ENCODE data around the gene DRD2.

DNA sequence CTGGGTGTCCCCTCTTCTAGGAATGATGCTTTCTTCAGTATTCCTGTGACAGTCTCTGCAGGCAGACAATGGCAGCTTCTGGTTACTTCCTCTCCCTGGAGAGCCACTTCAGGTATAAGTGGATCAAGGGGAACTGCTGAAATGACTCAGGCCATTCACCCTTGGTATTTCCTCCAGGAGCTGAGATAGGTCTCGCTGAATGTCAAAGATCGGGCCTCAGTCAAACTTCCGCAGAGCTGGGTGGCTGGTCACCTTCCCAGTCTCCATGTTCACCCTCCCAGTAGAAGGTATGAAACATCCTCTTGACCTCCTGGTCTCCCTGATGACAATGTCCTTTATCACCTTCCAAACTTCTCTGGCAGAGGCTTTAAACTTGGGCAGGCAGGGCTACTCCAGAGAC lies 89.4 kb downstream of the DRD2 start:
- TF ChIP-seq, protein P1, sequence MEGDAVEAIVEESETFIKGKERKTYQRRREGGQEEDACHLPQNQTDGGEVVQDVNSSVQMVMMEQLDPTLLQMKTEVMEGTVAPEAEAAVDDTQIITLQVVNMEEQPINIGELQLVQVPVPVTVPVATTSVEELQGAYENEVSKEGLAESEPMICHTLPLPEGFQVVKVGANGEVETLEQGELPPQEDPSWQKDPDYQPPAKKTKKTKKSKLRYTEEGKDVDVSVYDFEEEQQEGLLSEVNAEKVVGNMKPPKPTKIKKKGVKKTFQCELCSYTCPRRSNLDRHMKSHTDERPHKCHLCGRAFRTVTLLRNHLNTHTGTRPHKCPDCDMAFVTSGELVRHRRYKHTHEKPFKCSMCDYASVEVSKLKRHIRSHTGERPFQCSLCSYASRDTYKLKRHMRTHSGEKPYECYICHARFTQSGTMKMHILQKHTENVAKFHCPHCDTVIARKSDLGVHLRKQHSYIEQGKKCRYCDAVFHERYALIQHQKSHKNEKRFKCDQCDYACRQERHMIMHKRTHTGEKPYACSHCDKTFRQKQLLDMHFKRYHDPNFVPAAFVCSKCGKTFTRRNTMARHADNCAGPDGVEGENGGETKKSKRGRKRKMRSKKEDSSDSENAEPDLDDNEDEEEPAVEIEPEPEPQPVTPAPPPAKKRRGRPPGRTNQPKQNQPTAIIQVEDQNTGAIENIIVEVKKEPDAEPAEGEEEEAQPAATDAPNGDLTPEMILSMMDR (IDR thresholded peaks at IDR 0.05; ENCODE audit: borderline replicate concordance, extremely low read depth, low read length, poor library complexity, severe bottlenecking), result no peak
- no peak for TF ChIP-seq EZH2 (IDR thresholded peaks at IDR 0.05; ENCODE audit: borderline replicate concordance, low read depth, low read length, severe bottlenecking)

Measured in DND-41 (cell line).